NCI-H187 treated with DMSO at 0.1 percent for 48 hours (cell line): ENCODE results near the gene EIF4B.
"Not testable (repeated sequence)": the region's sequence is repeated elsewhere in the genome, so short reads cannot be mapped to it uniquely, and the experiment has no call there.

Source experiments
- DNase-seq: peaks from one replicate; lab custom pipeline; 2025; lab: John Stamatoyannopoulos, UW

The EIF4B gene

DNA sequence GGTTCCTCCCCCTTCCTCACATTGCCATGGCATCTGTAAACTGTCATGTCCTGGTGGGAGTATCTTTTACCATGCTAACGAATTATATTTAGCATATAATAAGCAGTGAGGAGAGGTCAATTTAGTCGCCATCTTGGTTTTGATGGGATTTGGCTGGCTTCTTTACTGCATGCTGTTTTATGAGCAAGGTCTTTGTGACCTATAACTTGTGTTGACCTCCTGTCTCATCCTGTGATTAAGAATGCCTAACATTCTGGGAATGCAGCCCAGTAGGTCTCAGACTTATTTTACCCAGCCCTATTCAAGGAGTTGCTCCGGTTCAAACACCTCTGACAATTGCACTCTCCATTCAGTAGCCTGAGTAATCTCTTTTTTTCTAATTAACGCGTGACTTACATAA, 2.1 kb upstream of the EIF4B start:
- no peak for DNase-seq

DNA sequence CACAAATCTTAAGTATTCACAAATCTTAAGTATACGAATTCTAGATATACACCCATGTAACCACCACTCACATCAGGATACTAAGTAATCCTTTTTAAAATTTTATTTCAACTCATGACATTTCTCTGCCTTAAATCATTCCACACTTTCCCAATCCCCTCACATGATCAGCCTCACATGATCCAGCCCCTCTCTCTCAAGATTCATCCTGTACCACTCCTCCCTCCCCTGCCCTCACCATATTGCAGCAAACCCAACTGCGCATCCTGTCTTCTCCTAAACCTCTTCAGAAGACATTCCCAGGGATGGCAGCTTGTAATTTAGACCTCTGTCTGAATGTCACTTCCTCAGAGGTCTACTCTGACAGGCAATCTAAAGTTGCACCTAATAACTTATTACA, 1.7 kb upstream of the EIF4B start:
- no peak for DNase-seq

DNA sequence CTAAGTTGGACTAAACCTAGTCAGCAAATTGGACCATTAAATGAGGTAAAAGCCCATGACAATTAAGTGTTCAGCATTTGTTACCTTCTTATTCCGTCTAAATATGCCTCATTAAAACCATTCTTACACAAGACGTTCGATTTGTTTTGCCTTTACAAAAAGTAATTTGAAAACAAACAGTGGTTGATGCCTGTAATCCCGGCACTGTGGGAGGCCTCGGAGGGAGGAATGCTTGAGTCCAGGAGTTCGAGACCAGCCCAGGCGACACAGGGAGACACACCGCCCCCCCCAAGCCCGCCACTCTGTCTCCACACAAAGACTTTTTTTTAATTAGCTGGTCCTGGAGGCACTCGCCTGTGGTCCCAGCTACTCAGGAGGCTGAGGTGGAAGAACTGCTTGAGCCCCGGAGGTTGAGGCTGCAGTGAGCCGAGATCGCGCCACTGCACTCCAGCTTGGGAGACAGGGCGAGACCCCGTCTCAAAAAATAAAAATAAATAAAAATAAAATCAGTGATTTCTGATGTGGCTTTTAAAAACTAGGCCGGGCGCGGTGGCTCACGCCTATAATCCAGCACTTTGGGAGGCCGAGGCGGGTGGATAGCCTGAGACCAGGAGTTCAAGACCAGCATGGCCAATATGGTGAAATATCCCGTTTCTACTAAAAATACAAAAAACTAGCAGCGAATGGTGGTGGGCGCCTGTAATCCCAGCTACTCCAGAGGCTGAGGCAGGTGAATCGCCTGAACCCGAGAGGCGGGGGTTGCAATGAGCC, 856 bp upstream of the EIF4B start:
- DNase-seq: no peak

DNA sequence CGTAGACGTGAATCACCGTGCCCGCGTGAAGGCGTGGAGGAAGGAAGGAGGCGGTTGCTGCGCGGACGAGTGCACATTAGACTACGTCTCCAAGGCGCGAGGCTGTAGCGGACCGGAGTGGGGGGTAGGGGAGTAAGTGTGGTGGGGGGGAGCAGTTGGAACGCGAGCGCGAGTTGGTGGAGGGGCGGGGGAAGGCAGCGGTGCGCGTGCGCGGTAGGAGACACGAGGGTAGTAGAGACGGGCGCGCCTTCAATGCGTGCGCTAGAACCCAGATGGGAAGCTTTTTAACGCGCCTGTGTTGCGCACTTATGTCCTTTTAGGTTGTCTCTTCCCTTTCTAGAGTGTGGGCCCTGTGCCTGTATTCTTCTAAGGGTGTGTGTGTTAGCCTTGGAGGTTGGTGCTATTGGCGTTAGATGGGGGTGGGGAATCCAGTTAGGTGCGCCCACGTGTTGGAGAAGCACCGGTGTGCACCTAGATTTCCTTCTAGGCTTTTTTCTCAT, 604 bp downstream of the EIF4B start:
- peak; percentile 19 for DNase-seq

DNA sequence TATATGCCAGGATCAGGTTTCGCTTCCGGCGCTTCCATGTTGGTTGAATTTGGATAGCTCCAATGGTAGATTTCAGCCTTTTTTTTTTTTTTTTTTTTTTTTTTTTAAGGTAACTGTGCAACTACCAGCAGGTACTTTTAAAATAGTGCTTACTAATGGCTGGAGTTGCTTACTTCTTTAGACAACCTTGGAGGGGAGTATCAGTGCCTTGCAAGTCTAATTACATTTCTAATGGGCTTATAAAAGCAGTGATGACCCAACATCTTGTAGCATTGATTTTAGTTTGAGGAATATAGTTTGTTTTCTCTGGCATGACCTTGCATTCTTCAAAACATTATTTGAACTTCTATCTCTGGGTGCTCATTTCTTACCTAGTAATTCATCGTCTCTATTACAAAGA, 1.1 kb downstream of the EIF4B start:
- DNase-seq: no peak

DNA sequence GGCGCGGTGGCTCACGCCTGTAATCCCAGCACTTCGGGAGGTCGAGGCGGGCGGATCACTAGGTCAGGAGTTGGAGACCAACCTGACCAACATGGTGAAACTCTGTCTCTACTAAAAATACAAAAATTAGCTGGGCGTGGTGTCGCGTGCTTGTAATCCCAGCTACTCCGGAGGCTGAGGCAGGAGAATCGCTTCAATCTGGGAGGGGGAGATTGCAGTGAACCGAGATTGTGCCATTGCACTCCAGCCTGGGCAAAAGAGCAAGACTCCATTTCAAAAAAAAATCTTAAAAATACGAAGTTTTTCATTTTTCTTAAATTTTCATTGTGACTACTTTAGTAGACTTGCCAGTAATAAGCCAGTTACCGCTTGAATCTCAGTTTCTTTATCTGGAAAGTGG, 2.5 kb downstream of the EIF4B start:
- DNase-seq: not testable (repeated sequence)

DNA sequence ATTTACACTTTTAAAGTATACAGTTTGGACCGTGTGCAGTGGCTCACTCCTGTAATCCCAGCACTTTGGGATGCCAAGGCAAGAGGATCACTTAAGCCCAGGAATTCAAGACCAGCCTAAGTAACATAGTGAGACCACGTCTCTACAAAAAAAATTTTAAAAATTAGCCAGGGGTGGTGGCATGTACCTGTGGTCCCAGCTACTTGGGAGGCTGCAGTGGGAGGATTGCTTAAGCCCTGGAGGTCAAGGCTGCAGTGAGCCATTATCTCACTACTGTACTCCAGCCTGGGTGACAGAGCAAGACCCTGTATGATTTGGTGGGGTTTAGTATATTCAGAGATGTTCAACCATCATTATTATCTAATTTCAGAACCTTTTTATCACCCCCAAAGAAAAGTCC, 4.7 kb downstream of the EIF4B start:
- DNase-seq: no peak

DNA sequence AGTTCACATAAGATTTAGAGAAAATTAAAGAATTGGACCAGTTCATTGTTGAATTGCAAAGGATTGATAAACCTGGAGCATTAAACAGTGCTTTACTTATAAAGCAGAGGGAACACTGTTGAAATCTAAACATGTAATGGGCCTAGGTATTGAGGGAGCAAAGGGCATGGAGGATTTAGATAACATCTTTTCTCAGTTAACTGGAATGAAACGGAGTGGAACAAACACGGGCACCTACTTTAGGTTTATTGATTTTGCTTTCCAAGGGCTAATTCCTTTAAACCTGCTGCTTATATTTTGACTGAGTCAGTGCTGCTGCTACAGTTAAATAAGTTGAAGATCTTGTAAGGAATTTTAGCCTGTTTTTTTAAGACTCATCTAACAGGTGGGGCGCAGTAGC, 5.6 kb downstream of the EIF4B start:
- no peak for DNase-seq

DNA sequence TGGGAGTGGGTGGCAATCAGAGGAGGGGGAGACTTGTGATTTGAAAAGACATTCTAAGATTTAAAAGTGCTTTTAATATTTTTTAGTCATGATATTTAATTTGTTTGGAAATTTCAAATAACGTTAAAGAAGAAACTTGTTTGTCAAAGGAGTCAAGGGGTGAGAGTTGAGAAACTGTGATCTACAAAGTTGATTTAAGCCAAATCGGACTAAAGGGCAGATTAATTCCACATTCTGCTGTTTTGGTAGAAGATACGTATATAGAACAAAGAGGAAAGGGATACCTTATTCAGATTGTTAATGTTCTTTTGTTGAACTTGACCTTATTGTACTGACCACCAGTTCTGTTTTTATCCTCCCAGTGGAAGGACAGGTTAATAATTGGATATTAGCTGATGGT, 6.7 kb downstream of the EIF4B start:
- DNase-seq: no peak

DNA sequence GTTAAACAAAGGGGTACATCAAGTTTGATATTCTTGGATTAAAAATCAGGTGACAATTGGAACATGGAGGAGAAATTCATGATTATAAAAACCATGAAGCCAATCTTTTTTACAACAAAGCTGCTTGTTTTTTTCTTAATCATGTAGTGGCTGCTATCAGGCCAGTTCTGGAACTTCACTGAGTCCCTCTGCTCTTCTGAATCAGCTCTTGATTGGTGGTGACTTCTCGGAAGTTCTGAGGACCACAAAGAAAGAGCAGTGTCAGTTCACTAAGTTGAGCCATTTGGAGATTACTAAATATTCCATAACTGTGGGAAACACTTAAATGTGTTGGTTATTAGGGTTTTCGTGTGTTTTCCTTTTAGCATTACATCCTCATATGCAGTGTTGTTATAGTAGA, 8.5 kb downstream of the EIF4B start:
- DNase-seq: no peak

DNA sequence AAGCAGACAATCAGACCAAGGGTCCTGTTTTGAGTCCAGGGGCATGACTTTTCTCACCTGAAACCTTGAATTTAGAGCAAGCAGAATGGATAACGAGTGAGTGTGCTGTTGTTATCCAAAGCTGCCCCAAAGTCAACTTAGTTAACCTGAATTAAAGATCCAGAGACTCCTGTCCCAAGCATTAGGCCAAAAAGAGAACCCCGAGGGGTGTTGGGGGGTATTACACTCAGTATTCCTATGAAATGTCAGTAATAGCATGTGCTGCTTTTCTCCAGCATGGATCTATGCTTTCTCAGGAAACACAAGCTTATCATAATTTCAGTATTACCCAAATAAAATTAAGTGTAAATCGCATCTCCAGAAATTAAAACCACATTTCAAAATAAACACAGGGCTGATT, 19.0 kb downstream of the EIF4B start:
- no peak for DNase-seq

DNA sequence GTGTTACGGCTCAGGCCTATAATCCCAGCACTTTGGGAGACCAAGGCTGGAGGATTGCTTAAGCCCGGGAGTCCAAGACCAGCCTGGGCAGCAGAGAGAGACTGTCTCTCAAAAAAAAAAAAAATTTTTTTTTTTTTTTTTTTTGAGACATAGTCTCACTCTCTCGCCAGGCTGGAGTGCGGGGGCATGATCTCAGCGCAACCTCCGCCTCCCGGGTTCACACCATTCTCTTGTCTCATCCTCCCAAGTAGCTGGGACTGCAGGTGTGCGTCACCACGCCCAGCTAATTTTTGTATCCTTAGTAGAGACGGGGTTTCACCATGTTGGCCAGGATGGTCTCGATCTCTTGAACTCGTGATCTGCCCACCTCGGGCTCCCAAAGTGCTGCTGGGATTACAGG, 20.8 kb downstream of the EIF4B start:
- DNase-seq: not testable (repeated sequence)

DNA sequence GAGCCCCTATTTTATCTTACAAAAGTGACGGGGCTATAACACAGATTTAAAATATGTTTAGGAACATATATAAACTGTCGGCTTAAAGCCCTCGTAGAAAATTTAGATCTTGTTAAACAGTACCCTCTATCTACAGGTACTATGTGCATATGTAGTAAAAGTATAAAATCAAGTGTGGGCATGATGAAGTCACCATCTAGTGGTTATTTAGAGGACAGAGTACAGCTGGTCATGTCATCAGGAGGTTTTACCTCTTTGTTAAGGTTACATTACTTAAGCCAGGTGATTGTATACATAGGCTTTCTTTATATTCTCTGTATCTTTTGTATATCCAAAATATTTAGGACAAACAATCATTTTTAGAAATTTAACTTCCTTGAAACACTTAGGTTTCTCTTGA, 25.4 kb downstream of the EIF4B start:
- DNase-seq: no peak

DNA sequence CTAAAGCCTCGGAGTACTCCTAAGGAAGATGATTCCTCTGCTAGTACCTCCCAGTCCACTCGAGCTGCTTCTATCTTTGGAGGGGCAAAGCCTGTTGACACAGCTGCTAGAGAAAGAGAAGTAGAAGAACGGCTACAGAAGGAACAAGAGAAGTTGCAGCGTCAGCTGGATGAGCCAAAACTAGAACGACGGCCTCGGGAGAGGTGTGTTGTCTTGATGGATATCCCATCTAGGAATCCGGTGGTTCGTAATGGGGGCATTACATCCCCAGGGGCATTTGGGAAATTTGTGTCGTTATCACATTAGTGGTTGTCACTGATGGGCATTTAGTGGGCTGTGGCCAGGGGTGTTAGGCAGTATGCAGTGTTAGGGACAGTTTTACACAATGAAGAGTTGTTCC, 27.6 kb downstream of the EIF4B start:
- DNase-seq: not testable (repeated sequence)

DNA sequence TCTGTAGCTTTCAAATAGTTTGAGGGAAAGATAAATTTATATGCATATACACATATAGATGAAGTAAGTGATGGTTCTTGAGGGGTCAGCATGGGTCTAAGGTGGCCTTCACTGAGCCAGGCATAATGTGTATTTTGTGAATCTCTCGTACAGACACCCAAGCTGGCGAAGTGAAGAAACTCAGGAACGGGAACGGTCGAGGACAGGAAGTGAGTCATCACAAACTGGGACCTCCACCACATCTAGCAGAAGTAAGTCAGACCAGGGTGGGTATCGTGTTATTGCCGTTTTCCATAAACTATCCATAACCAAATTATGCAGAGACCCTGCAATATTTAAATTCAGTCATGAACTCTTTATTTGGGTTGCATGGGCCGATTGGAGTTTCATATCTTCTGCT, 28.2 kb downstream of the EIF4B start:
- DNase-seq: no peak

DNA sequence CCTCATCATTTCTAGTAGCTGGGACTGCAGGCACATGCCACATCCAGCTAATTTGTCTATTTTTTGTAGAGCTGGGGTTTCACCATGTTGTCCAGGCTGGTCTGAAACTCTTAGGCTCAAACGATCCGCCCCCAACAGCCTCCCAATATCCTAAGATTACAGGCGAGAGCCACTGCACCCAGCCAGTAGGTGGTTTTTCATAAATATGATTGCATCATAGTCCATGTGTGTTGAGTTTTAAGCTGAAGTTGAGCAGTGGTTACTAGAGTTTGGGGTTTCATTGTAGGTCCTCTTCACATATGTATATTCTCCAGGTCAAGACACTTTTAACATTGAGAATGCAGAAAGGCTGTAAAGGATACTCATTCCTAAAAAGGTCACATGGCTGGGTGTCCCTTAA, 30.5 kb downstream of the EIF4B start:
- no peak for DNase-seq

DNA sequence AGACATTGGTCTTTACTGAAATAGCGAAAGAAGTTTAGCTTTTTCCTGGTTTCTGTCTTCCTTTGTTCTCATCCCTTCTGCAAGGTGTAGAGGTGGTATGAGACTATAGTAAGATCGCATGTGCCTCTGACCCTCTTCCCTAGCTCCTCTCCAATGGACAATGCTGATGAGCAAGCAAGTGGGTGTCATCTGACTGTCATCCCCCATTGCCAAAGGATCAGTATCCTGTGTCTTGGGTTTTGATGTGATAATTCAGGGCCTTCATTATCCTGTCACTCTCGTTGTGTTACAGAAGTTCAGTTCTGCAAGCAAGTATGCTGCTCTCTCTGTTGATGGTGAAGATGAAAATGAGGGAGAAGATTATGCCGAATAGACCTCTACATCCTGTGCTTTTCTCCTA, 33.6 kb downstream of the EIF4B start:
- DNase-seq: no peak

DNA sequence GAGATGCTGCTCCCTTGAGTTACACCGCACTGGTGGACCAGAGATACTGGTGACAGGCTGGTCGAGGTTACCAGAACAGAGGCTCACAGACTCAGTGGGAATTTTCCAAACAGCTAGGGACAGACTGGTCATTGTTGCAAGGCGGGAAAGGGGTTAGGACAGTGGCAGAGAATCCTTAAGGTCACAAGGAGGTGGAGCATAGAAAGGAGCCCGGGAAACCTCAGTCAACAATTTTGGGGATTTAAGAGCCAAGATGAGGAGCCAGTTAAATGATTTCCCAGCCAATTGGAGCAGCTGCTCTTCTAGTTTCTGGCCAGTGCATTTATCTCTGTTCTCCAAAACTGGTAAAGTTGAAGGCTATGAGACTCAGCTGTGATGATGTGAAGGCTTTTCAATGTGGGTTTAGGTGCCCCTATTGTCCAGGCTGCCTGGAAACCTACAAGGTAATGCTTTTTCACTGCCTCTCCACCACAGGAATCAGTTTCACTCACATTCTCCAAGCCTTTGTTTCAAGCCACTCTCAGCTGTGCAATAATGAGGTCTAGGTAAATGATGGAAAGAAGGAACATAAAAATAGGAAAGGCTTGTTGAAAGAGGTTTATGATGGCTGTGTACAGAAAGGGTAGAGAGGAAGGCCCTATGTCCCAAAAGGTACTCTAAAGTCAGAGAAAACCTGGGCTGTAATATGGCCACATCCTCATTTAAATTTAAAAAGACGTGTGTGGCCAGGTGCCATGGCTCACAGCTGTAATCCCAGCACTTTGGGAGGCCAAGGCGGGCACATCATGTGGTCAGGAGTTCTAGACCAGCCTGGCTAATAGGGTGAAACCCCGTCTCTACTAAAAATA, 36.6 kb downstream of the EIF4B start:
- no peak for DNase-seq

DNA sequence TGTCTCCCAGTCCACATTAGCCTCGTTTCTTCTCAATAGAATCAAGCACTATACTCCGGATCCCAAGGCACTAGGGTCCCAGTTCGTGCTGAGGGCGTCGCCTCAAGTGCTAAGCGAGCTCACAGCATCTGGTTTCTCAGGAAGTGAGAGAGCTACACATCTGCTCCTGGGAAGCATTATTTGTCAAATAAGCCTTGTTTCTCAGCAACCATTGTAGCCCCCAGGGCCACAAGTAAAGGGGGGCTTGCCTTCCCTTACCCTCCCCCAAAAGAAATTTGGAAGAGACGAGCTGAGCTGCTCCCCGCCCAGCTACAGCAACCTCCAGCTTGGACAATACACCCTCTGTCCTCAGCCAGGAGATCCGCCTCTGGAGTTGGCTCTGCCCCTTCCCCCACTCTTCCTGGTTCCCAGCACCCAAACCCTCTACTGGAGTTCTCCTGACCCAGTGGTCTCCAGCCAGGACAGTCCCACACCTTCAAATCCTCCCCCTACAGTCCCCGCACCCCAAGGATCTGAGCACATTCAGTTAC, 37.9 kb downstream of the EIF4B start:
- no peak for DNase-seq

DNA sequence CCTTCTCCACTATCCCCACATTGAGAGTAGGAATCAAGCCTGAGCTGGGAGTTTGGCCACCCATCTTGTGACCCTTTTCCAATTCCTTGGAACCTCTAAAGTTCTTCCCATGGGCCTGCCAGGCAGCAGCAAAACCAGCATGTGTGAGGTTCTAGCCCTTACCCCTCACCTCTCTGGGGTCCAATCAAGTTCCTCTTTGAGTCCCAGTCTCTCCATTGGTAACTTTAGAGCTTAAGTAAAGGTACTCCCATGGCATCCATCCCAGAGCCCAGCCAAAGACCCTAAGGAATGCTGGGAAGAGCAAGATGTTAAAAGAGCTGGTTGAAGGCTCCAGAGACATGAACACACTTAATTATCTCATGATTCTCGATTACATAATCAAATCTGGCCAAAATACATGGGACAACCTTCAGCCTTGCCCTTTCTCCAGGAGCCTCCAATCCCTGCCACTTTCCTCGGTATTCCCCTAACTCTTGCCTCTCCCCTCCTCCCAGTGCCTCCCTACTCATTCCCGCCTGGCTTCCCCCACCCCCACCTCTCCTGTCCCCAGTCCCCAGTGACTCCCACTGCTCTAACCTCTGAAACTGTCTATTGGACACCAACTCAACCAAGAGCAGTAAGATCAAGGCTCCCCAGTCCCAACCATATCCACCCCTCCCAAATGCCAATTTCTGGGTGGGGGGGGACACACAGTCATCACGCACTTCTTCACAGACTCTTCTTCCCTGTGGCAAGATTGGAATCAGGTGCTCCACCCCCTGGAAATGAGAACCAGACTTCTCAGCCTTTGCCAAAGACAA, 38.8 kb downstream of the EIF4B start:
- DNase-seq: no peak

DNA sequence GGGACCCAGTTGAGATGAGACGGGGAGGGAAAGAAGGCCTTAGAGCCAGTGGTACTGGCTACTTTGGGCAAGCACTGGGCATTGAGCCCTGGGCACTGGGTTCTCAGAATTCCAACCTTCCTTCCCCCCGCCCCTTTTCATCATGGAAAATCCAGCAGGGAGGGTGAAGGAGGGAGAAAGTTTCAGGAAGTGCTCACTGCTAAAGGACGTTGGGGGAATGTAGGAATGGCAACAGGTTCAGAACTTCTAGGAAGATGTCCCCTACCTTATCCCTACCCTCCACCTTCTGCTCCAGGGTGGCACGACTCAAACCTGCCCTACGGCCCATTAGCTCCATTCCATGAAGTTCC, 39.4 kb downstream of the EIF4B start:
- DNase-seq: no peak

DNA sequence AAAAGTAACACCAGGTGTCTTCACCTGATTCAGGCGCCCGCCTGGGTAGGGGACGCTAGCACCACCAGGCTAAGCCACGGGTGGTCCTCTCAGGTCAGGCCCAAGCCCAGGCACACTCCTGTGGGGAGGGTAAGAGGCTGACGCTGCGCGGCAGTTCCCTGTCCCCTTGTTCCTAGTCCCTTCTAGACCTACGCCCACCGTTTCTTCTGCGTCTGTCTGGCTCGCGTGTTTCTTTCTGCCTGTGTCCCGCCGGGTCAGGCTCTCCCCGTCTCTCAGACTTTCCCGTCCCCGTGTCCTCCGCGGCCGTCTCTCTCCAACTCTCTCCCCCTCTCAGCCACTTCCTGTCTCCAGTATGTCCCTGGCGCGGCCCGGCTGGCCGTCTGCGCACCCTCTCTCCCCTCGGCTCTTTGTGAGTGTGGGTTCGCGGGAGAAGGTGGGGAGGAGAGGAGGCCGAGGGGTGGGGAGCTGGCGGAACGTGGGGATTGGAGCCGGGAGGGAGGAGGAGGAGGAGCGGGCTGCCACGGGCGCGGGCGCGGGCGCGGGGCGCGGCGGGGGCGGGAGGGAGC, 40.5 kb downstream of the EIF4B start:
- DNase-seq: no peak
